ENCODE data around the gene ZSWIM6.

The ZSWIM6 gene

DNA sequence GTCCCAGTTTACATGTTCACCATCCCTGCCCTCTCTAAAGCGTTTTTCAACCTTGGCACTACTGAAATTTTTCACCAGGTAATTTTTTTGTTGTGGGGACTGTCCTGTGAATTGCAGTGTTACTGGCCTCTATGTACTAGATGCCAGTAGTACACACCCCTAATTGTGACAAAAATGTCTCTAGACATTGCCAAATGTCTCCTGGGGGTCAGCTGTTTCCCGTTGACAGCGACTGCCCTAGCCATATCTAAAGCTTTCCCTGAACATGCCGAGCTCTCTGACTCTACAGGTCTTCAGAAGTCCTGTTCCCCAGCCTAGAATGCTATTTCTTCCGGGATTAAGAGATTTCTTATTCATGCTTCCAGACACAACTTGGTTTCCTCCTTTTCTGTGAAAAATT is 235.3 kb downstream of the ZSWIM6 start:
- no peak for FAIRE-seq

DNA sequence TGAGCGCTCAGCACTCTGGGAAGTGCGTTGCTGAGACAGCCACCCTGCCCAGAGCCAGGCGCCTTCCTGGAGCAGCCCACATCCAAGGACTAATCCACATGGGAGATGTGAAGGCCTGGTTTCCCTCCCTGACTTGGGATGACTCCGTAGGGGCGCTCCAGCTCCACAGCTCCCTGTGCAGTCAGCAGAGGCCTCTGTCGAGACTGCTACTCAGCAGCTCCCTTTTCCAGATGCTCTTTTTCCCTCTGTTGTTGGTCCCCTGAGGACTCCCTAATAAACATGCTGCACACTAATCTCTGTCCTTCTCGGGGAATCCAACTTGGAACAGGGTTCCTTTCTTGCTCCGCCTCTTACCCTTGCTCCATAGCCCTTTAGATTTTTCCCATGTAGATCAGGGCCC is 237.3 kb downstream of the ZSWIM6 start:
- no peak for FAIRE-seq

DNA sequence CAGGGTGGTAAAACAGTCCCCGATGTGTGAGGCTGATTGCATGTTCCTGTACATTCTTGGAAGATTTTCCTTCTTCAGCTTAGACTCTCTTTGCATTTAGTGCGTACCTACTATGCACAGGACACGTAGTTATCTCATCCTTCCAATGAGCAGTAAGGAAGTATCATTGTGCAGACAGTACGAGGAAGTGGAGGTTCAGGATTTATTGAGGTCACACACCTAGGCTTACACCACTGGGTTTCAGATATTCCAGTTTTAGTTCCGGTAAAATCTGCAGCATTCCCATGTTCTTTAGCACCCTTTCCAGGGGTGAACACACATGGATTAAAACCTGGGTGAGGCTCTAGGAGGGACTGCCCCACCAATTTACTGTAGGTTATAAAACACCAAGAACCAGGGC is 238.7 kb downstream of the ZSWIM6 start:
- no peak for FAIRE-seq

DNA sequence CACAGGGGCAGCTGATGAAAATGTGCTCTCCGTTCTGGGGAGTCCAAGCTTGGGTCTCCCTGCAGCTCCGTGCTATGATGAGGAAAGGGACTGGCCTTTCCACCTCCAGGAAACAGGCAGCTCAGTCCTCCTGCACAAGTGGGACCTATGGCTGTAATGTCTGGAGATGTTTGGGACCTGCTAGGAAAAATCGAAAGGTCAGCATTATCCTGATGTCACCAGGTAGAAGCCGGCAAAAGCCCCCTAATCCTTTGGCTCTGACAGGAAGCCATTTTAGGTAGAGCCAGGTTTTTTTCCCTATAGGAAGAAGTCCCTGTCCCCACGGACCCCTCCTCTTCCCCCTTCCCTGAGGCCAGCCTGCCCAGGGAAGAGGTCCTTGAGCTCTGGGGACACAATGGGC is 240.9 kb downstream of the ZSWIM6 start:
- no peak for FAIRE-seq

DNA sequence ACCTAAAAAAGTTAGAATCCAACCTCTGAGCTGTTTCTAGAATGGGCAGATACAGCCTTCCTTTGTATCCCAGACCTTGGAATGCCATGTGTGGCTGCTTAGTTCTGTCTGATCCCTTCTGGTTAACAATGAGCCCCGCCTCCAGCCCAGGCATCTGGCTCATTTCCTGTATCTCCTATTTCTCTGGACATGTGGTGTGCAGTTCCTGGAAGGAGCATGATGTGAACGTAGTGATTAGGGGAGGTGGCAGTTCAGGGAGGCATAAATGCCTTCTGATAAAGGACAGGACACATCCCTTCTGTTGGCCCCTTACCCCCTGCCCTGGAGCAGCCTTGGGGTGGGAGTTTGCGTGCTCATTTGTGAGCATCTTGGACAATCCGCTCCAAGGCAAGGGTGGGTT is 243.0 kb downstream of the ZSWIM6 start:
- FAIRE-seq, result no peak

DNA sequence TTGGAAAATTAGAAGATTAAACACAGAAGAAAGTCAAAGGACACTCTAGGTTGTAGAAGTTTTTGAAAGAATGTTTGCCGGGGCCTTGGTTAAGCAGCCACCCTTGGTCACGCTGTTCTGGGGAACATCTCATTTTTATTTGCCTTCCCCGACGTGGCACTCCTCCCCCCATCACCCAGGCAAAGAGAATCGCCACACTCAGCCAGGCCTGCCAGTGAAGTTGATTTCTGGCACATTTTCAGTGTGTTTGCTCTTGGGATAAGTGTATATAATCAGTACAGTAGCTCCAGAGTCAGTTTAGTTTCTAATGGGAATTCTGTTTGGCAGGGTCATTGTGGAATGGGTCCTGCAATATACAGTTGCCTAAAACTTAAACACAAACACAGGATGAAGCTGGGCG is 243.5 kb downstream of the ZSWIM6 start:
- FAIRE-seq, result no peak

DNA sequence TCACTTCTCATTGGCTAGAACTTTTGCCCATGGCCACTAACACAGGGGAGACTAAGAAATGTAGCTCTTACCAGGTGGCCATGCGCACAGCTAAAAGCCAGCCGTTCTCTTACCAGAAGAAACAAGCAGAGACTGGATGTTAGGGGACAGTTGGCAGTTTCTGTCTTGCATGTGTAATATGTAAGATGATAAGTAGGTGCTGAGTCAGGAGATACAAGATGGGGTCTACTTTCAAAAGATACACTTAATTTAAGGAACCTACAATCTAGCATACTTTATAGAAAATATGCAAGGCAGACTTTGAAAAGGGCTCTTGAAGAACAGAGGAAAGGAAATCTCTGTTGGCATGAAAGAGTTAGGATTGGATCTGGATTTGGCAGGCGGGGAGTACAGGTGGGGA is 244.5 kb downstream of the ZSWIM6 start:
- FAIRE-seq, result no peak

DNA sequence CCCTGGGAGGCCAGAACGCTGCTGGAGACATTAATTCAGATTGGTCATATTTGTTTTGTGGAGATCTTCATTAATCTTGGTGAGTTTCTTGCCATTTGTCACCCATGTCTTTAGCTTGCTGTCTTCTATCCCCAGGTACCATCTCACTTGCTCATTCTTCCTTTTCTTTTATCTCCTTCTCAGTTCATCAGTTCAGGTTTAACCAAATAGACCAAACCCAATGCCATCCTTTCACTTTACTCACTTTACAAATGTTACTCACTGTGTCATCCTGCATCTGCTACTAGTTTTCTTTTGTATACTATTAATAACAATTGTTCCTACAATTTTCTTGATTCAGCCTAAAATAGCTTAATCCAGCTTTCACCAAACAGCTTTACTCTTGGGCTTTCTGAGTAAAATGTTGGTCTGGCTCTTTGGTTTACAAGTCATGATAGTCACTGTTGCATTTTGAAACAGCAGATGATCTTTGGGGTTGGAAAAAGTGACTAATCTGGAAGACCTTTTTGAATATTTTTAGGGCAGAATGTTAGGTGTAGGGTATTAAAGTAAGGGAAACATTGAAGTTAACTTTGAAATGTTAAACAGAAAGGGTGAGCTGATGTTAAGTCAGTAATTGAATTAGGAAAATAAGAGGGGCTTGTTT is 246.9 kb downstream of the ZSWIM6 start:
- FAIRE-seq, result no peak

DNA sequence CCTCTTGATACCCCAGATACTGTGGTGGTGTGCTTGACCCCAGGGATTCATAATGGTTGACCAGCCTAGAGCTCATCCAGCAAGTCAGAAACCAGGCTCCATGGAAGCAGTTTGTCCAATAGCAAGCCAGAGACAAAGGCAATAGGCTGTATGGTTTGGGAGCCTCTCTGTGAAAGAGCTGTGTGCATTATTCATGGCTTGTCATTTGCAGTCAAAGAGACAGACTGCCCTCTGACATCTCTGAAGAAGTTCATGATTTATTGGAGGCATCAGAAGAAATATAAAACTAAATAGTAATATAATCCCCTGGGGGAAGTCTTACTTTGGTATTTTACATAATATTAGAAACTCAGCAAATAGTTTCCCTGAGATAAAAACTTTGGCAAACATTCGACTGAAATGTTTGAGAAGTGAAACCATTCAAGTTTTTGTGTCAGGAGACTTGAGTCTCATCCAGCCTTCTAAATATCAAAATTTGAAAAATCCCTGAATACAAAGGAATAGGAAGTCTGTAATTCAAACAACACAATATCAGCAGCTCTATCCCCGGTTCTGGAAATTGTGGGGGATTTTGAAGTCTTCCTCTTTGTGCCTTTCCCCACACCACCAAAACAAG is 250.3 kb downstream of the ZSWIM6 start:
- no peak for FAIRE-seq

DNA sequence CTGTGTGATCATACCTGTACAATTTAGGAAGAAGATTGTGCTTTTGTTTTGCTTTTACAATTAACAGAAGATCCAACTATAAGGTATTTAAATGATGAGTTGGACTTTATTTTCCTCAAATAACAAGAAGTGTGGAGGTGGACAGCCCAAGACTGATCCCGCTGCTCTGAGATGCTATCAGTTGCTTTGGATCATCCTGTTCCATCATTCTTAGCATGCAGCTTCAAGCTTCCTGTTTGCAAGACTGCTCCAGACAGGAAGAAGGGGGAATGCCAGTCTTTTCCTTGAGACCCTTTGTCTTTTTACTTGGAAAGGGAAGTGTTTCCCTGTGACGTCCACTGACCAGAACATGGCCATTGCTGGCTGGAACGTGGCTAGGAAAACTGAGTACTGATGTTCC is 250.8 kb downstream of the ZSWIM6 start:
- FAIRE-seq, result no peak

DNA sequence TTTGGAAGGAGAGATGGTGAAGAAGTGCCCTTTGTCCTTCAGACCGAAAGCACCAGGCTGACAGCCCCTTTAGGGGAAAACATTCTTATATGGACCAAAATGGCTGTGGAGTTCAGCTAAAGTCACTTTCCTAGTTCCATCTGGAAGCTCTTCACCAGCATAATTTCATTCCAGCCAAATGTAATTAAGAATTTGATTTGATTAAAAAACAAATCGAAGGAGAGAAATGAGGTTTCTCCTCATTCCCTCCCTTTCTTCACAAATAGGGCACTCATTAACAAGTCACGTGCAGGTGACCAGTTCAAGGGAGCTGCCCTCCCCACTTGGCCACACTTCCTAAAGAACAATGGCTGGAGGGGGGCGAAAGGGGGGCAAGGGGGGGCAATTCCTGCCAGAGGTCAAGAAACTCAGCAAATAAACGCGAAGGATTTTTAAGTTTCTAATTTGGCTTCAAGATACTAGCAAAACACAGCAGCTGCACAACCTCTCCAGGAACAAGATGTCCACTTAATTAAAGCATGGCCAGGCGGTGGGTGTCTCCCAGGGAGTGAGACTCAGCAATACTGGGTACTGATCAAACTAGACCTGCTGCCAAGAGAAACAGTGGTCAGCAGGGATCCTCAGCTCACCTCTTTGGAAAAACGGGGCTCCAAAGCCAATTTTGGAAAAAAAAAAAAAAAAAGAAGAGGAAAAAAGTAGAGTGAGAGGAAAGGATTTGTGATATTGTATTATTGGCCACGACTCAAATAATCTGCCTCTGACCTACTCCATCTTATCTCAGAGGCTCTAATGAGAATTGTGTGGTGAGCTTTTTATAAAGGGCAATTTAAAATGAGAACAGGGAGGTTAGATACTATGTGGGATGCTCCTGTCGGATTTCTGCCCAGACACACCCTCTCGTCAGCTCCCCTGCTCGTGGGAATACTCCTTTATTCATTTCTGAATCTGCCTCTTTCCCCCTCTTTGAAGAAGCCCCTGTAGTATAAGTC is 254.3 kb downstream of the ZSWIM6 start:
- FAIRE-seq, result no peak

DNA sequence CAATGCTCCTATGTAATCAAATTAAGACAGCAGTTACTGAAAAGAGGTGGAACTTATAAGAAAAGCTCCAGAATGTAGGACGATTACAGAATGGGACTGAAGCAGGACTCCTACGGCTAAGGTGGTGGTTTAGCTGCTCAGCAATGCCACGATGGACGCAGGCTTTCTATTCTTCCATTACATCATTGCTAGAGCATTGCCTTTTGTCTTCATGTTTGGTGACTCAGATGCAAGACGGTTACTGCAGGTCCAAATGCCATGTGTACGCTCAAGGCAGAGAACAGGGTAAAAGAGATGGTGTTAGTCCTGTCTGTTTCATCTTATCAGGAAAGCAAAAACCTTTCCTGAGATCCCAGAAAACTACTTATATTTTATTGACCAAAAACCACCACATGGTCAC is 255.1 kb downstream of the ZSWIM6 start:
- no peak for FAIRE-seq

DNA sequence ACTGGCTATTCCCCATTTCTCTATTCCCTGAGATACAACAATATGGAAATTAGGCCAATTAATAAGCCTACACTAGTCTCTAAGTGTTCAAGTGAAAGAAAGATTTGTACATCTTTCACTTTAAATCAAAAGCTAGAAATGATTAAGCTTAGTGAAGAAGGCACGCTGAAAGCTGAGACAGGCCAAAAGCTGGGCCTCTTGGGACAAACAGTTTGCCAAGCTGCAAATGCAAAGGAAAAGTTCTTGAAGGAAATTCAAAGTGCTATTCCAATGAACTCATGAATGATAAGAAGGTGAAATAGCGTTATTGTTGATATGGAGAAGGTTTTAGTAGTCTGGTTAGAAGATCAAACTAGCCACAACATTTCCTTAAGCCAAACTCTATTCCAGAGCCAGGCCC is 256.2 kb downstream of the ZSWIM6 start:
- no peak for FAIRE-seq

DNA sequence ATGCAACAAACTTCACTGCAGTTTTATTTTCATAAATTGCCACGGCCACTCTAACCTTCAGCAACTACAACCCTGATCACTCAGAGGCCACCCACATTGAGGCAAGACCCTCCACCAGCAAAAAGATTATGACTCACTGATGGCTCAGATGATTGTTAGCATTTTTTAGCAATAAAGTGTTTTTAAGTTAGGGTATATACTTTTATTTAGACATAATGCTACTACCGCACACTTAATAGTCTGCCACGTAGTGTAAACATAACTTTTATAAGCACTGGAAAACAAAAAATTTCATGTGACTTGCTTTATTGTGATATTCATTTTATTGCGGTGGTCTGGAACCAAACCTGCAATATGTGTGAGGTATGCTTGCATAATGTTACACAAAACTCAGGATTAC is 257.9 kb downstream of the ZSWIM6 start:
- no peak for FAIRE-seq

DNA sequence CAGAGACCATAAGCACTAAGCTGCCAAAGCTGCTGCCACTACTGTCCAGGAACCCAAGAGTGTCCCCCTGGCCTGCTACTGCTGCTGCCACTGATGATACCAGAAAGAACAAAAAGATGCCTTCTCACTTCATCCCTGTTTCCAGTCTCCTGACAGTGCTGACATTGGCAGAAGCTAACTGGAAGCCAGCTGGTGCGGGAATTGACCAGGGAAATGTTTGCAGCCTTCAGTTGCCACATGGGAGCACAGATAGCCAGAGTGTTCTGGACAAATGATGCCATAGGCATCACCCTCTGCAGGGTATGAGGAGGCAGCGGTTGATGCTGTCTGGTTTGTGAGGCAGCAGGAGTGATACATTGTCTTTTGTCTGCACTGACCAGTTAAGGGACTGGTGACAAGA is 258.4 kb downstream of the ZSWIM6 start:
- FAIRE-seq, result no peak

DNA sequence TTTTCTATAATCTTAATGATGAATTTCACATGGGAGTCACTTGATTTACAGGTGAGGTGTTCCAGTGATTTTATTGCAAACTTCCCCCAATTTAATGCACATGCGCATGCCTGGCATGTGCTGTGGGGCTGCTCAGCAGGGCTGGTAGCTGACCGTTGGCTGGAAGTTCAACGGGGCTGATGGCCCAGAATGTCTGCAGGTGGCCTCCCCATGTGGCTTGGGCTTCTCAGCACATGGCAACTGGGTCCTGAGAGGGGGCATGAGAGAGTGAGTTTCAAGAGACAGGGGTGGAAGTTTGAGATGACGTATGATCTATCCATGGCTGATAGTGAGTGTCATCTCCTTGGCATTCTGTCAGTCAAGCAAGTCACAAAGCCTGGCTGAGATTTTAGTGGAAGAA is 259.8 kb downstream of the ZSWIM6 start:
- FAIRE-seq, result no peak

DNA sequence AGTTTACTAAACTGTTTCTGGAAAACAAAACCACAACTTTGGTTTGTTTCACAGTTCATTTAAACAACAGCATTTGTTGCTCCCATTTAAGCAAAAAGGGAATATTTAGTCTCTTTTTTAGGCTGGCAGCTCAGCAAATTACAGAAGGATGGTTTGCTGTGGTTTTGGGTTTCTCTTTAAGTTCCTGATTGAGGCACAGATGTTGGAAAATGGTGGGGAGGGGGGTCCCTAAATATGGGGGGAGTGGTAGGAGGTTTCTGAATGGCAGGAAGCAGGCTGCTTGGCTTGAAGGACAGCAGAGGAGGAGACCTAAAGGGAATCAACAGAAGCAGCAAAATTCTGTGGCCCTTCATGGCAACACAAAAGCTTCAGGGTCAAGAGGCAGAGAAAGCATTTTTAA is 263.4 kb downstream of the ZSWIM6 start:
- no peak for FAIRE-seq
